HG02938 (cell line): ENCODE measurements around the gene CCNL2.

ENCODE experiments used
- ATAC-seq: cut with Tn5 transposase; IDR thresholded peaks from one replicate; pipeline ENCODE4 v1.9.1; 2021; ENCODE audit warnings: mild to moderate bottlenecking, moderate library complexity; ENCODE audit not compliant: unreplicated experiment

Gene CCNL2

DNA sequence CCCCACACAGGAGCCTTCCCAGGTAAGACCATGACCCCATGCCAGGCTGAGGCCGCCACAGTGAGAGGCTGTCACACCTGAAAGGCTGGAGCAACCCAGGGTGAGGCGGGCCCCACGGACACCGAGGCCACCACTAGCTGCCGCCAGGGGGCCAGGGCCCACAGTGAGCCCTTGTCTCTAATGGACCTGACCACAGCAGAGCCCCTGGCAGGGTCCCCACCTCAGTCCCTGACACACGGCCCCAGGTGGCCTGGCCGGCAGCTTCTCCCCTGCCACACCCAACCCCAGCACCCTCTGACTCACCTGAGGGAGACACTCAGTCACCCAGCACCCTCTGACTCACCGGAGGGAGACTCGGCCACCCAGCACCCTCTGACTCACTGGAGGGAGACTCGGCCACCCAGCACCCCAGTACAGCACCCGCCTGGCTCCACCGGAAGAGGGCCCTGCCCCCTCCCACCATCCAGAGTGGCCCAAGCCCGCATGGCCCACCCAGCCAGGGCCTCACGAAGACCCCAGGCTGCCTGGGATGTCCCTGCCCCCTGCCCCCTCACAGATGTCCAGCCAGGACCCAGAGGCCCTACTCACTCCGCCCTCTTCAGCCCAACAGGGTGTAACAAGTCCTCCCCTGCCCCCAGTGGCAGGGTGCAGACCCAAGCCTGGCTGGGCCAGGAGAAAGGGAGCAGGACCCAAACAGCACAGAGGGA, 54.3 kb downstream of the CCNL2 start:
- no peak for ATAC-seq

GRCh38 chr1:1343811-1344421, 55.2 kb downstream of the CCNL2 start:
- ATAC-seq, result no peak

GRCh38 chr1:1342584-1343115, 56.5 kb downstream of the CCNL2 start:
- no peak for ATAC-seq

DNA sequence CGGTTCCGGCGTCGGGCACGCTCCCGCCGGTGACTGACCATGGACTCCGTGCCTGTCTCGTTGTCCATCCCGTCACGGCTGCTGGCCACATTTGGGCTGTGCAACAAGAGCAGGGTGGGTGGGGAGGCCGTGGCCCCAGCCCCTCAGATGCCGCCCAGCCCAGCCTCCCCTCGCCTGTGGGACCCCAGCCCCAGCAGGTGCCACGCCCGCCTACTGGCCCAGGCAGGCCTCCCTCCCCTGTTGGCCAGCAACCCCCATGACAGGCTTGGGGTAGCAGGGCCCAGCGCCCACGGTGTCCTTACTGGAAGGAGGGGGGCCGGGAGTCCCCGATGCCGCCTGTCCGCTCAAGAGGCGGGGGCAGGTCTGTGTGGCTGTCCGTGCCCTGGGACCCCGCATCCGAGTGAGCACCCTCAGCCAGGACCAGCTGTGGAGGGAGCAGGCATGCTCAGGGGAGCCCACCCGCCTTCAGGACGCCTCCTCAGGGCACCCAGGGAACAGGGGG, 57.0 kb downstream of the CCNL2 start:
- no peak for ATAC-seq

- no peak for ATAC-seq
These were observed 57.5 kb downstream of the CCNL2 start for GRCh38 chr1:1341549-1342021.

DNA sequence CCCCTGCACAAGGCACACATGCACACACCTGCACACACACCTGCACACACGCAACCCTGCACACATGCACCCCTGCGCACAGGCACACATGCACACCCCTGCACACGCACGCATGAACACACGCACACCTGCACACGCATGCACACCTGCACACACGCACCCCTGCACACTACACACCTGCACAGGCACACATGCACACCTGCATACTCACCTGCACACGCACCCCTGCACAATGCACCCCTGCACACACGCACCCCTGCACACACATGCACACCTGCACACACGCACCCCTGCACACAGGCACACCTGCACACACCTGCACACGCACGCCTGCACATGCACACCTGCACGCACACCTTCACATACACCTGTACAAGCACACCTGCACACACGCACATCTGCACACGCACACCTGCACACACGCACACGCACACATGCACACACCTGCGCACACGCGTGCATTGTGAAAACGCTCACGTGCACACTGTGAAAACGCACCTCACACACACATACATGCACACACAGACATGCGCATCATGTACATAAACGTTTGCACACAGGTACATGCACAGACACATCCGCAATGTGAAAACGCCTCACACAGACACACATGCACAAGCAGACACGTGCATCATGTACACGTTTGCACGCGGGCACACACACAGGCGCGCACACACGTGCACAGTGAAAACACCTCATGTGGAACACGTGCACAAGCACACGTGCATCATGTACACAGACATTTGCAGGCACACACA, 58.2 kb downstream of the CCNL2 start:
- ATAC-seq, result no peak

- ATAC-seq, result no peak
These were observed 59.0 kb downstream of the CCNL2 start for GRCh38 chr1:1340185-1340584.

GRCh38 chr1:1338278-1338677, 60.9 kb downstream of the CCNL2 start:
- no peak for ATAC-seq

DNA sequence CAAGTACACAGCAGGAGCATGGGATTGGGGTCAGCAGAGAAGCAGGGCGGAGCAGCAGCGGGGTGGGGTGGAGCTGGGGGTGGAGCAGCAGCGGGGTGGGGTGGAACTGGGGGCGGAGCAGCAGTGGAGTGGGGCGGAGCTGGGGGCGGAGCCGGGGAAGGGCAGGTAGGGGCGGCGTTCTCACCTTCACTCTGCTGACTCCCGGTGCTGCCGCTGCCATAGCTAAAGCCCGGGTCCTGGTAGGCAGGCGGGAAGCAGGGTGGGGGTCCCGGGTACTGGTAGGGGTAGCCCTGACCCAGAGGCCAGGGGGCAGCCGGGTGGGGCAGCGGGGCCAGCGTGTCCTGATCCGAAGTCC, 61.4 kb downstream of the CCNL2 start:
- ATAC-seq, result no peak

GRCh38 chr1:1336931-1337792, 62.0 kb downstream of the CCNL2 start:
- no peak for ATAC-seq

DNA sequence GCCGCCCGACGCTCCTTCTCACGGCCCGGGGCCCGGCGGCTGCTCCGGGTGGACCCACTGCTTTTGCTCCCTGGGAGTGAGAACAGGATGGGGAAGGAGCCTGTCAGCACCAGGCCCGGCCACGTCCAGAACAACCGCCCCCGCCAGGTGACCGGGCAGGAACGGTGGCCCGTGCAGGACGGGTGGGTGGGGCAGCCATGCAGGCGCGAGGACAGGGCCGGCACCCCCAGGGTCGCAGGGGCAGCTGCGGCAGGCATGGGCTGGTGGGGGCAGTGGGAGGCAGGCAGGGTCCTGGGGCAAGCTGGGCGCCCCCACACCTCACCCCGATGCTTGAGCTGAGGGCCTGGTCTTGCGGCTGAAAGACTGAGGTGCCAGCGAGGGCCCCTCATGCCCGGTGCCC, 62.7 kb downstream of the CCNL2 start:
- no peak for ATAC-seq

DNA sequence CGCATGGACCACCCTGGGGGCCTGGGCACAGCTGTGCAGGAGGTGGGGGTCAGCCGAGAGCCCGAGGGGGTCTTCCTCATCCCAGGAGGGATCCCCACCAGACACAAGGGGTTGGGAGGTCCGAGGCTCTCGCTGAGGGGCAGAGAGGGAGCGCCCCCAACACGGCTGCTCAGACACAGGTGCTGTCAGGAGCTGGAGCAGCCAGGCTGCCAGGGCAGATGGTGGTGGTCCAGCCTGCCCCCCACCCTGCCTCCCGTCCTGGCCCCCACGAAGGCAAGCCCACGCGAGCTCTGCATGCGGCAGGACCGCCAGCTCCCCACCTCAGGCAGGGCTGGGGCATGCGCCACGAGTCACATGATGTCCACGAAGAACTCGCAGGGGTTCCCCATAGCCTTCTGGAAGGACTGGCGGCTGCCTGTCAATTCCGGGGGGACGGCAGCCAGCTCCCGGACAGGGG, 63.3 kb downstream of the CCNL2 start:
- no peak for ATAC-seq
